Measurements from ENCODE around the gene SCFD2.
"Not testable (repeated sequence)": the region's sequence is repeated elsewhere in the genome, so short reads cannot be mapped to it uniquely, and the experiment has no call there.

Gene SCFD2

DNA sequence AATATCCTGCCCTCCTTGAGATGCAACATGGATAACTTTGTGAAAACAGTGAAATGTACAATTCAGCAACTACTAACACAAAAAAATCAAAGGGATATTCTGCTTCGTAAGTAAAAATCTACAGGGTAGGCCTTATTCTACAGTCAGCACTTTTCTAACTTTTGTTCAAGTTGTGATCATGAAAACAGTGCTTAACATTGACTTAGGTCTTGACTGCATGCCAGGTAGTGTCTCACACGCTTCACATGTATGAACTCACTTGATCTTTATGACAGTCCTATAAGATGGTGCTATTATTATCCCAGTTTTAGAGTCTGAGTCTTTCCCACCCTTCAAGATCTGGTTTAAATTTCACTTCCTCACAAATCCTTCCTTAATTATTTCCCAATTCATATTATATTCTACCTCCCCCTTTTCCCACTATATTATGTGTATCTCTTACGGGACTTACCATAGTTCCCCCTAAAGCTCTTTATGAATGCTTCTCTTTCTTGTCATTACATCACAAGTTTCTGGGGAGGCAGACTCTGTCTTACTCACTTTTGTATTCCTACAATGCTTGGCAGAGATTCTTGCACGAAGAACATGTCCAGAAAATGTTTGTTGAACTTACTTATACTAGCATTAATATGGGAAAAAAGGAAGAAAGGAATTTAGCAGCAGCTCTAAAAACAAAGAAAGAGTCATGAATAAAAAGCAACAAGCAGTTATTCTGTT is 179.8 kb downstream of the SCFD2 start:
- DNase-seq, result no peak

DNA sequence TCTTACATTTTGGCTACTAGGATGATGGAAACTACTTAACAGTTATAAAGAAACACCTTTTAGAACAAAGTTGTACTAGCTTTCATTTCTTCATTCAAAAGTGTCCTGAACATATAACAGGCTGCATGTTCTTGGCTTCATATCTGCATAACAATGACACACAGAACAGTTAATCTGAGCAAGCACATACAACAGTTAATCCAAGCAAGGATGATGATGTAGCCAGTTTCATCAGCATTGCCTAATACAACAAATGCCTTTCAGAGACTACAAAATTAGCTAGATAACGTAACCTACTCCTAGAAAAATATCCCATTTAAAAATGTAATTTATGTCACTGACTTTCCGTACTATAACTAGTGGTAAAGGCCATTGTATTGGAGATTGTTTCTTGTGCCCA is 182.1 kb downstream of the SCFD2 start:
- no peak for DNase-seq

DNA sequence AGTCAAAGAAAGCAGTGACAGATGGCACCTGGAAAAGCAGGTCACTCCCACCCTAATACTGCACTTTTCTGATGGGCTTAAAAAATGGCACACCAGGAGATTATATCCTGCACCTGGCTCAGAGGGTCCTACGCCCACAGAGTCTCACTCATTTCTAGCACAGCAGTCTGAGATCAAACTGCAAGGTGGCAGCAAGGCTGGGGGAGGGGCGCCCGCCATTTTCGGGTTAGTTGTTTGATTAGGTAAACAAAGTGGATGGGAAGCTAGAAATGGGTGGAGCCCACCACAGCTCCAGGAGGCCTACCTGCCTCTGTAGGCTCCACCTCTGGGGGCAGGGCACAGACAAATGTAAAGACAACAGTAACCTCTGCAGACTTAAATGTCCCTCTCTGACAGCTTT is 188.1 kb downstream of the SCFD2 start:
- not testable (repeated sequence) for DNase-seq

DNA sequence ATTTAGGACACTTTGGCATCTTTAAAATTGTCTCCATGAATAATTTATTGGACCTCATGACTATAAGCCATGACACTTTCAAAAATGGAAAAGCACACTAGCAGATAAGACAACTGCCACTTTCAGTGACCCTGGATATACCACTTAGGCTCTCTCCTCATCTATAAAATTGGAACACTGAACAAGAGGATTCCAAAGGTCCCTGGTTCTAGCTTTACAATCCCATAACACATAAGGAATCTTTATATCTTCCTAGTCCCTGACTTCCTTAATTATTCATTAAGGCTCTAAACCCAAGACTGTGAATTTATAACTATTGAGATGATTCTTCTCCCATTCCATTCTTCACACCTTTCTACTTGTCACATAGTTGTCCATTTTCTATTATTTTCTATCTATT is 190.2 kb downstream of the SCFD2 start:
- DNase-seq, result no peak

DNA sequence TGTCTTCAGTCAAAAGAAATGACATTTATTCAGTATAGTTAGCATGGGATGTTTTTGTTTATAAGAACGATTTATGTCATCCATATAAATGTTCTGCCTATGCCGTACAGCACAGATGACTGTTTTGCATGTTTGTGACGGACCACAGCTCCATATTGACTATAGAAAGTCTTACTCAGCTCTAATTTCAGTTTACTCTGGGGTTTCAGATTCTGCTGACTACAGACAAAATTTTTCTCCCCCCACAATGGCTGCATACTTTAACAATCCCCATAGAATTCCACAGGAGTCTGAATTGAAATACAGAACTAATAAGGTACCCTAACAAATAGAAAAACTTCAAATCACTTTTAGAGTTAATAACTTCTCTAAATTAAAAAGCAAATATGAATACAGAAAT is 191.0 kb downstream of the SCFD2 start:
- no peak for DNase-seq

DNA sequence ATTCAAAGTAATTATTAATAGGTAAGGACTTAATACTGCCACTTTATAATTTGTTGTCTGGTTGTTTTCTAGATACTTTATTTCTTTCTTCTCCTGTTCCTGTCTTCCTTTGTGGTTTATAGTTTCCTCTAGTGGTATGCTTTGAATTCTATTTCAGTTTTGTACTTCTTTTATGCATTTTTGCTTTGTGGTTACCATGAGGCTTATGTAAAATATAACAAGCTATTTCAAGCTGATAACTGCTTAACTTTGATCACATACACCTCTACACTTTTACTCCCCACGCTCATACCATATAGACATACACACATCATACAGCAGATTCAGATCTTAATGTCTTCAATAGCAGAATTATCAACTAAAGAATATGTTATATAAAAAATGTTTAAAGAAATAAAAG is 192.3 kb downstream of the SCFD2 start:
- no peak for DNase-seq

DNA sequence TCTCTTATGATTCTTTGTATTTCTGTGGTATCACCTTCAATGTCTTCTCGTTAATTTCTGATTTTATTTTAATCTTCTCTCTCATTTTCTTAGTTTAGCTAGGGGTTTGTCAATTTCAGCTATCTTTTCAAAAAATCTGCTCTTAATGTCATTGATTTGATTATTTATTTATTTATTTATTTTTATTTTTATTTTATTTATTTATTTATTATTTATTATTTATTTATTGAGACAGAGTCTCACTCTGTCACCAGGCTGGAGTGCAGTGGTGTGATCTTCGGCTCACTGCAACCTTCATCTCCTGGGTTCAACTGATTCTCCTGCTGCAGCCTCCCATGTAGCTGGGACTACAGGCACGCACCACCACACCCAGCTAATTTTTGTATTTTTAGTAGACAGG is 194.1 kb downstream of the SCFD2 start:
- DNase-seq, result no peak

DNA sequence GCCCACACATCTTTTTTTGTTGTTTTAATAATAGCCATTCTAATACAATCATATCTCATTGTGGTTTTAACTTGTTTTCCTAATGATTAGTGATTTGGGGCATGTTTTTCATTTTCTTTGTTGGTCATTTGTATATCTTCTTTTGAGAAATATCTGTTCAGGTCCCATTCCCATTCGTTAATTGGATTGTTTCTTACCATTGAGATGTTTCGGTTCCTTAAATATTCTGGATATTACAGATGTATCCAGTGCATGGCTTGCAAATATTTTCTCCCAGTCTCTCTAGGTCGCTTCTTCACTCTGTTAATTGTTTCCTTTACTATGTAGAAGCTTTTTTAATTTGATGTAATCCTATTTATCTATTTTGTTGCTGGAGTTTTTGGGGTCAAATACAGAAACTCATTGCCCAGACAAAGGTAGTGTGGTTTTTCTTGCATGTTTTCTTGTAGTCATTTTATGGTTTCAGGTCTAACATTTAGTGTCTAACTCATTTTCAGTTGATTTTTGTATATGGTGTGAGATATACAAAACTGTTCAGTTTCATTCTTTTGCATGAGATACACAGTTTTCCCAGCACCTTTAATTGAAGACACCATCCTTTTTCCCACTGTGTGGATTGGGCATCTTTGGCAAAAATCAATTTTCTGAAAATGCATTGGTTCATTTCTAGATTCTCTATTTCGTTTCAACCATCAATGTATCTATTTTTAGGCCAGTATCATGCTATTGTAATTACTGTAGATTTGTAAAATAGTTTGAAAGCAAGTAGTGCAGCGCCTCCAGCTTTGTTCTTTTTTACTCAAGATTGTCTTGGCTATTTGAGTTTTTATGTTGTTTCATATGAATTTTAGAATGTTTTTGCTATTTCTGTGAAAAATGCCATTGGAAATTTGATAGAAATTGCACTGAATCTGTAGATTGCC is 195.9 kb downstream of the SCFD2 start:
- DNase-seq, result no peak

DNA sequence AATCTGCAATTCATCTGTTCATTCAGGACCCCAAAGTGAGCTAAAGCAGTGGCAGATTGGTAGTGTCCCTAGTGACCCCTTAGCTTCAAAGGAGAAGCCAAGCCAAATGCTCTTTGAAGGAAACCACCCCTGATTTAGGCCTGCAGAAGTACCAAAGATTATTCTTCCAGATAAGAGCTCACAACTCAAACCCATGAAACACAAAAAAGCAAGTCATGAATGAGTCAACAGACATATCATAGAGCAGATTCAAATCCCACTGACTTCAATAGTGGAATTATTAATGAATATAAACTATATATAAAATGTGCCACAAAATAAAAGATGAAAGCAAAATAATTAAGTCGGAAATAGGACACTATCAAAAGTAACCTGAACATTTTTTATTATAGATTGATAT is 197.6 kb downstream of the SCFD2 start:
- no peak for DNase-seq

DNA sequence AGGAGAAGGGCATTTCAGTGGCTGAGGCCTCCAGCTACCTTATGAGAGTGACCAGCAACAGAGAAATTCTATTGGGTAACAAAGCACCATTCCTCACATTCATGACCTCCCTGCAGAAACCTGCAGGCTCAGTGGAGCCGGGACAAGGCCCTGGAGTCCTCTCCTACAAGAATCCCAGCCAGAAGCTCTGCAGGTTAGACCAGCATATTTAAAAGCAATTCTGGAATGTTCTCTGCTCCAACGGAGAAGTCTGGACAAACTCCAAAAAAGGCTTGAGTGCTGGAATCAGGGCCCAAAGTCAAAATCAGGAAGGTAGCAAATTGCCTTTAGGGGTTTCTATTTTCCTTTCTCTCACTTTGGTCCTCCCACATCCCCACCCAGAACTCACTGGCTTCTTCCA is 202.9 kb downstream of the SCFD2 start:
- no peak for DNase-seq

DNA sequence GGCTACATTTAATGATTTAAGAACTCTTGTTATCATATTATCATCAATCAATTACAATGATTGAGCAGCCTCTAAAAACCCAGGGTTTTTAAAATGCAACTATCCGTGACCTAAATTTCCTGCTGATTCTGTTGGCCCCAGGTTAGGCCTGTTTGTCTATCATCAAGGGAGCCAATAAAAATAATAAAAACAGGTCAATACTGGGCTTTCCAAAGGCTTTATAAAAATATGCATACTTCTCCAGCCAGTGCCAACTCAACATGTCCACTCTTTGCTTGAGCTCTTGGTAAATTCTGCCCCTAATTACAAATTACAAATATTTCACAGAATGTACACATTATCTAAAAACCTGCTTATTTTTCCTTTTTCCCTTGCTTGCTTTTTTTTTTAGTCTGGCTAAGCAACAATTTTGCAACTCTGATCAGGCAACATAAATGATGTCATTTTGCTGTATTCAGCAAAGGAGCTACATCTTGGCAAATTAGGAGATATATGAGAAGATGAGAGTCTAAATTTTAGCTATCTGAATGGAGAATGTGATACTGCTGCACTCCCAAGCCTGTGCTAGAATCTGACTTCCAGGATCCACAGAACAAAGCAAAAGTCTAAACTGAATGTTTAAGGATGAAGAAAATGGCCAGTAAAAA is 204.0 kb downstream of the SCFD2 start:
- no peak for DNase-seq

DNA sequence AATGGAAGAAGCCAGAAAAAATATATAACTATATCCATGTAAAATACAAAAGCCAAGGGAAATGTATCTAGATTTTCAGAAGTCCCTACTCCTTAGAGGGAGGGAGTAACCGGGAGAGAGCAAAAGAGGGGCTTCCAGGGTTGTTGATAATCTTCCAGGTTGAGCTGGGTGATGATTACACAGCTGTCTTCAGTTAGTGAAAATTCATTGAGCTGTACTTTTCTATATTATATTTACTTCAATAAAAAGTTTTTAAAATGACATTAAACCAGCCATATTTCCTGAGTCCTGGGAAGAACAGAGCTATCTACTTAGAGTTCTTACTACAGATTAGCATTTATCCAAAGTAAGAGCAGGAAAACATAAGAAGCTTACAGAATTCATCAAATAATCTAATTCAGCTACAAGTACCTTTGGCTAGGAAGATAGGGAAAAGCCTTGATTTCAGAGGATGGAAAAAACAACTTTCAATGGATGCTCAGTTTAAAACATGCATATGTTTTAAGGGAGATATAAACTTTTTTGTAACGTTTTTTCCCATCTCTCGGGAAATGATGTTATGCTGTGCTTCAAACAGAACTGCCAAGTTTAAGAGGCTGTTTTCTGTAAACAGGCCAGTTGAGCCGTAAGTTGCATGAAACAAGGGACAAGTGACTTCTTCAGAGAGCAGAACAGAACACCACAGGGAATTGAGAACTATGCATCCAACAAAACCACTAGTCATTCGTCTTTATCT is 204.6 kb downstream of the SCFD2 start:
- no peak for DNase-seq

DNA sequence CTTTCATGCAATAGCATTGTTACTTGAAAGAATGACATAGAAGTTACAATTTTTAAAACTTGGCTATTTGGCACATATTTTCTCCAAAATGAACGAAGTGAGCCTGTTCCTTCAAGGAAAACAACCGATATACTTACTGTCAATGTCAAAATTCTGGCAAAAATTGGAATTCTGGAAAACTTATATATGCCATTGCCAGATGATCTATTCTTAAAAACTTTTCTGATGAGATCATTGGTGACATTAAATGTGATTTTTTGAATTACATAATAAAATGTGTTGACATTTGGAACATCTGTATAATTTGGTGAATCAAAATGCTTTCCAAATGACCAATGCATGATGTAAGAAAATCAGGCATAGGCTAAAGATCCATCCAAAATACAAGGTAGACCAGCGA is 209.0 kb downstream of the SCFD2 start:
- no peak for DNase-seq

DNA sequence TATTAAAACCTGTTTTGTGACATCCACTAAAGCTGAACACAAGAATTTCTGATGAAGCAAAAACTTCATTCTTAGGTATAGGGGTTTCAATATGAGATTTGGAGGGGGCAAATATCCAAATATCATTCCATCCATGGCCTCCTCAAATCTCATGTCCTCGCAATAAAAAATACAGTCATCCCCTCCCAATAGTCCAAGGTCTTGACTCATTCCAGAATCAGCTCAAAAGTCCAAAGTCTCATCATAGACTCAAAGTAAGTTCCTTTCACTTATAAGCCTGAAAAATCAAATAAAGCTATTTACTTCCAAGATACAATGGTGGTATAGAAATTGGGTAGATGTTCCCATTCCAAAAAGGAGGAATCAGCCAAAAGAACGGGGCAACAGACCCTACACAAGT is 213.4 kb downstream of the SCFD2 start:
- DNase-seq, result no peak

DNA sequence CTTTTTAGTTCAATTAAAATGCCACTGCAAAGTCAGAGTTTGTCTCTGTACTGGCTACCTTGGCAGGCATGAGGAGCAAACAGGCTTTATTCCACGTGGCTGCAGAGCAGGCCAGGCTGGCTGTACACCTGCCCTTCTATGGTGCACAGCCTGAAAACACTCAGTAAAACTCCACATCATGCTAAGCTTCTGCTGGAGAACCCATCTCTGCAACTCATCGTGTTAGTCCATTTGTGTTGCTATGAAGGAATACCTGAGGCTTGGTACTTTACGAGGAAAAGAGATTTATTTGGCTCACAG is 214.4 kb downstream of the SCFD2 start:
- no peak for DNase-seq

DNA sequence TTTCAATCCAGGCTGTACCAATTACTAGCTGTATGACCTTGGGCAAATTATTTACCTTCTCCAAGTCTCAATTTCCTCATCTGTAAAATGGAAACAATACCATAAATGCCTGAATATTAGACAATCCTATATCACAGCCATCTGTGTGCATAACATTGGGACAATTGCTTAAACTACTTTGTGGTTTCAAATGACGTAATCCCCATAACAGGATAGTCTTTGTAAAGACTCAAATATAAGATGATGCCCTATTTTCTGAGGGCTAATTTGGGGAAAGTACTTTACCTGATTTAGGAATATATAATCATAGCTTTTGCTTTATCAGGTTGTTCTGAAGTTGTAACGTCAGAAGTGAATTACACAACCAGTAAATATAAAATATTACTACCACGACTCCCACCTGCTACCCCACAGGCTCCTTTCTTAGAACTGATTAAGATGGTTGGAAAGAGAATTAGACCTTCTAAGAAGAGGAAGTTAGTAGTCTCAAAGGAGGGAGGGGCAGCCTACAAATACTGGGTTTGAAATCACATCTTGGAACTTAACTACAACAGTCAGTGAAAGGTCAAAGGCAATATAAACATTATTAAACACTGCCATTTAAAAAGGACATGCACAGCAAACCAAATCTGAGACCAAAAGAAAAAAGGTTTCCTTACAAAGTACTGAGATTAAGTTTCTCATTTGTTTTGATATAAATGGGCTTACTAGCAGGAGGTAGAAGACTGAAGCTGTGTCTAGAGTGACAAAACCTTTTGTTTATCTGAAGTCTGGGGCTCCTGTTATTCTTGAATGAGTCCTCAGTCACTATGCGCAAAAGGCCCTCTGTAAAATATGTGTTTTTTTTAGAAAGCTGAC is 215.0 kb downstream of the SCFD2 start:
- DNase-seq, result no peak

DNA sequence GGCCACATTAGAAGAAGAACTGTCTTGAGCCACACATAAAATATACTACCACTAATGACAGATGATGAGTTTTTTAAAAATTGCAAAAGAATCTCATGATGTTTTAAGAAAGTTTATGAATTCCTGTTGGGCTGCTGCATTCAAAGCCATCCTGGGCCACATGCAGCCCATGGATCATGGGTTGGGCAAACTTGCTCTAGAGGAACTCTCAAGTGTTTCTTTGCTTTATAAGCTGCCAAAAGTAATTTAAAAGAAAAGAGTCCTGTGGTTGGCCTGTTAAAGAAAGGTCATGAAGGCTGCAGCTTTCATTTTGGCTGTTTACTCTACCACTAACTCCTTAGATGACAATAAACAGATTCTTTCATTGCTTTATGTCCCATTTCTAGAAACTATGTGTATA is 218.2 kb downstream of the SCFD2 start:
- DNase-seq, result no peak

DNA sequence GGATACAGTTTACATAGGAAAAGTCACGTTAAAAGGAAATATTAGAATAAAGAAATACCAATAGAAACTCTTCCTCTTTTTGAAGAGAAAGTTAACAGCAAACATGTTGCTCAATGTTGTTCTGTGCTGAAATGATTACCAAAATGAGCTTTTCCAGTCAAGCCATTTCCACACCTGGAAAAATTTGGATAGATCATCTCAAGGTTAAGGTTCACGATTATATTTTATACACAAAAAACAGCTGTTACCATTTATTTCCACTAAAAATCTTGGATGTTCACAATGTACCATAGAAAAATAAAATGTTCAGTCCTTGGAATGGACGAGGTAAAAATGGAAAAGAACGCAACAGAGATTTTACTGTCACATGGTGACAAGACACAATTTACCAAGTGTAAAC is 218.7 kb downstream of the SCFD2 start:
- no peak for DNase-seq

DNA sequence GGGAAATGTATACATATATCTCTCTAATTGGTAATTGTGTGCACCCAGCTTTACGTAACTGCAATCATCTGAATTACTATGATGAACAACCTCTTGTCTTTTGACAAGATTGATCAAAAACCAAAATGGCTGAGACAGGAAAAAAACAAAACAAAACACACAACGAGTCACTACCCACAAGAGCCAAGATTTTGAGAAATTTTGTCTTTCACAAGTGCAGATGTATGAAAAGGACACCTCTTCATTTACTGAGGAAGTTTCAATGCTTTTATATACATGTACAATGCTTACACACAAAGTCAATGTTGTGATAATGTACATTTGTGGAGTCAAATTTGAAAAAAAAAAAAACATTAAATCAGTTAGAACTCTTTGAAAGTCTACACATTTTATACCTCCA is 224.6 kb downstream of the SCFD2 start:
- no peak for DNase-seq

DNA sequence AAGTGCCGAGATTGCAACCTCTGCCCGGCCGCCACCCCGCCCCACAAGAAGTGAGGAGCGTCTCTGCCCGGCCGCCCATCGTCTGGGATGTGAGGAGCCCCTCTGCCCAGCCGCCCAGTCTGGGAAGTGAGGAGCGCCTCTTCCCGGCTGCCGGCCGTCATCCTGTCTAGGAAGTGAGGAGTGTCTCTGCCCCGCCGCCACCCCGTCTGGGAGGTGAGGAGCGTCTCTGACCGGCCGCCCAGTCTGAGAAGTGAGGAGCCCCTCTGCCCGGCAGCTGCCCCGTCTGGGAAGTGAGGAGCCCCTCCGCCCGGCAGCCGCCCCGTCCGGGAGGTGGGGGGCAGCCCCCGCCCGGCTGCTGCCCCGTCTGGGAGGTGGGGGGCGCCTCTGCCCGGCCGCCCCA is 226.6 kb downstream of the SCFD2 start:
- not testable (repeated sequence) for DNase-seq

DNA sequence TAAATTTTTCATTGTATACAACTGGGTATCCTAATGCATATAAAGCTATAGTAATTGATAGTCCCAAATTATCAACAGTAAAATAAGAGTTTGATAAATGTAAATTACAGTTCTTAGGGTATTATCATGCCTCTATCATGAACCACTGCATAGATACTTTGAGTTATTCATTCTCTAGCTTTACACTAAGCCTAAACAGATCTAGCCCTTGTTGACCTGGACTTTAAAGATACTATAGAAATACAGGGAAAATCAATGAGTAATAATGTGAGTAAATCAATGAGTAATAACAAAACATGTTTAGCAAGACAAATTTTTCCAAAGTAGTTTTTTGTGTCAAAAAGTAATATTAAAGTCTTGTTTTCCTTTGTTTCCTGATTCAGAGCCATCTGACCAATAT is 228.4 kb downstream of the SCFD2 start:
- no peak for DNase-seq

DNA sequence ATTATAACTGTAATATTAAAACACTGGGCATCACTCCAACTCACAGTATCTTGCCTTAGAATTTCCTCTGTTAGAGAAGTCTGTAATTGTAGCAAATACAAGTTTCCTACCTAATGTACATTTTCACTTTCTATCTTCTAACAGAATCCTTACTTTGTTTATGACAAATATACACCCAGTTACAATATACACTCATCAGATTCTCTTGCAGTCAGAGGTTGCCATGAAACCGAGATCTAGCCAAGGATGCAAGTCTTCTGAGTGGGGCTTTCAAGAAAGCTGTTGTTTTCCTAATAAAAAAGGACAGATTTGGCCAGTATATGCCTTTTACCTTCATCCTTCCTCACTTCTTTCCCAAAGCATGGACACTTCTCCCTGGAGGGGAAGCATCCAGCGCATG is 228.9 kb downstream of the SCFD2 start:
- DNase-seq, result no peak

Data from activated CD8-positive, alpha-beta memory T cell treated with anti-CD3 and anti-CD28 coated beads, Interleukin-2, amount 50 U/mL, for 48 hours (primary cell).